ENCODE results near the gene EFL1. TPM values are rescaled to one million over a fixed set of nuclear protein-coding genes. Genes with fewer than 3 reads are reported as not detected.

Gene EFL1
- total RNA-seq, 1 donor from 2014 or later: 21.2 TPM

DNA sequence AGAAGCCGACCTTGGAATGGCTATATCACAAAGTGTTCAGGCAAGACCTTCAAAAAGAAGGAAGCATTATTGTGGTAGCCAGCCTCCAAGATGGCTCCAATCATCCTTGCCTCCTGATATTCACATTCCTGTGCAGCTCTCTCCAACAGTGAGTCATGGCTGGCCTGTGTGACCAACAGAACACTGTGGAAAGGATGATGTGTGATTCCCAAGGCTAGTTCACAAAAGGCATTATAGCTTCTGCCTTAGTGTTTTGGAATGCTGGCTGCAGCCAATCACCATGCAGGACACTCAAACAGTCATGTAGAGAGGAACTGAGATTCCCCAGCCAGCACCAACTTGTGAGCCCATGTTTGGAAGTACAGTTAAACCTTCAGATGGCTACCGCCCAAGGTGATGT, 102.6 kb downstream of the EFL1 start:
- DNase-seq (ENCODE audit: low spot score): no peak

DNA sequence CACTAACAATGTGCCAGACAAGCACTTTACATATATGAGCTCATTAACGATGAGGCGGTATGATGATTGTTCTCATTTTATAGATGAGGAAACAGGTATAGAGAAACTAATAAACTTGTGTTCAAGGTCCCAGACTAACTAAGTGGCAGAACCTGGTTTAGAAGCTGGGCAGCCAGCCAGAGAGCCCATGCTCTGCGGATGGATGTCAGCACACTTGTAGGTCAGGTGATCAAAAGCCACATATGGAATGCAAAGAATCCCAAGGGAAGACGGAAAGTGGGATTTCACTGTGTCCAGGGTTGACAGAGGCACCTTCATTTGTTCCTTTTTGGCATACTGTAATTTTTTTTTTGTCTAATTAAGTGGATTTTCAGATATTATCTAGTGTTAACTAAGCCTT, 103.7 kb downstream of the EFL1 start:
- DNase-seq (ENCODE audit: low spot score): no peak

GRCh38 chr15:82150645-82151044, 111.9 kb downstream of the EFL1 start:
- no peak for DNase-seq (ENCODE audit: low spot score)

DNA sequence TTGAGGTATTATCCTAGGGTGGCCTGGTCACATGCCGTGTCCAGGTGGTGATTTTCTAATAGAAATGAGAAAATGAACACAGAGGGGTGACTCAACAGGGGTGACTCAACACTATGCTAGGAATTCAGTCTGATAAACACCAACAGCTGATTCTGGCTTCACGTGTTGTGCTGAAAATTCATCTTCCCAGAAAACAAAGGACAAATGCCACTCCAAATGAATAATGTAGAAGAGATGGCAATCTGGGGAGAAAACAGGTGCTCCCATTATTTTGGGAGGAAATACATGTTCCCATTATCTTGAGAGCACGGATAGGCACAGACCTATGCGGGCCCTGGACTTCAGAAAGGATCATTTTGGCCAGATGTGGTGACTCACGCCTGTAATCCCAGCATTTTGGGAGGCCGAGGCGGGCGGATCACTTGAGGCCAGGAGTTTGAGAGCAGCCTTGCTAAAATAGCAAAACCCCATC, 115.5 kb downstream of the EFL1 start:
- DNase-seq (ENCODE audit: low spot score): no peak

- DNase-seq (ENCODE audit: low spot score): no peak
These were observed 116.0 kb downstream of the EFL1 start for GRCh38 chr15:82146576-82146975.

DNA sequence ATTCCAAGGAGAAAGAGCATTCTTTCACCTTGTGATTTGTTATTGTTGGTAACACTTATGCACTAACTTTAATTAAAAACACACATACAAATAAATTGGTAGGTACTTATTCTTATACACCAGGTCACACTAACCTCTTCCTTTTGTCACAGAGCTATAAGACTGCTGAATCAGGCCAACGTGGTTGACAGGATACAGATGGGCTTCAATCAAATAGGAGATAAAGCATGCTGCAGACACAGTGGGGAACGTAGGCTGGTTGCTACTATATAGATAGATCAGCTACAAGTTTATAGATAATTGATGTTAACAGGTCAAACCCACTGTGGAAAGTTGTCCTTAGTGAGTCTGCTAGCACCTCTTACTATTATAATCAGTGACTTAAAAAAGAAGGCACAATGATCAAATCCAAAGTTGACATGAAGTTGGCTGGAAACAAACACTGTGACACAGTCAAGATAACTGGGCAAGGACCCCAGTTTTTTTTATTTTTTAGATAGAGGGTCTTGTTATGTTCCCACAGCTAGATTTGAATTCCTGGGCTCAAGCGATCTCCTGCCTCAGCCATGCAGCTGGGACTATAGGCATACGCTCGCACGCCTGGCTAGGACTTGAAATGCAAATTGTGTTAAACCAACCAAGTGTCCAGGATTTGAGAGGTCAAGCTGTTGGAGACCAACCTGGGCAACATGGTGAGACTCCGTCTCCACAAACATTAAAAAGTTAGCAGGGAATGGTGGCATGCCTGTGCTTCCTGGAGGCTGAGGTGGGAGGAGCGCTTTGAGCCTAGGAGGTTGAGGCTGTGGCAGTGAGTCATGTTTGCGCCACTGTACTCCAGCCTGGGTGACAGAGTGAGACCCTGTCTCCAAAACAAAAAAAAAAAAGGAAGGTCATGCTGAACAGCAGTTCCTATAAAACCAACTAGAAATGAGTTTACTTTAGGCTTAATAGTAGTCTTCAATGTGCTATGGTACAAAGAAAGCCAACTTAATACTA, 118.8 kb downstream of the EFL1 start:
- no peak for DNase-seq (ENCODE audit: low spot score)

DNA sequence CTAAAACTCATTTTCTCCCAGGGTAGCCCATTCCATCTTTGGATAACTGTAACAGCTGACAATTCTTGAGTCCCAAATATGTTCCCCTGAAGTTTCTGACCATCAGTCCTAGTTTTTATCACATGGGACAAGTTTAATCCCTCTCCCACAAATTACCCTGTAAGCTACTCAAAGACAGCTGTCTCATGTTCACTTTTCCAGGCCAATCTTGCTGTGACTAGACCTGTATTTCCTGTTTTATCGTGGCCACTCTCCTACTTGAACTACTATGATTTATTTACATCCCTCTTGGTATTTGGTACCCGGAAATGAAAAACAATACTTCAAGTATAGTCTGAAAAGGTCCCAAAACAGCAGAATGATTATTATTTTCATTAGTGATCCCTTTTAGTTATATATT, 121.6 kb downstream of the EFL1 start:
- DNase-seq (ENCODE audit: low spot score): no peak

DNA sequence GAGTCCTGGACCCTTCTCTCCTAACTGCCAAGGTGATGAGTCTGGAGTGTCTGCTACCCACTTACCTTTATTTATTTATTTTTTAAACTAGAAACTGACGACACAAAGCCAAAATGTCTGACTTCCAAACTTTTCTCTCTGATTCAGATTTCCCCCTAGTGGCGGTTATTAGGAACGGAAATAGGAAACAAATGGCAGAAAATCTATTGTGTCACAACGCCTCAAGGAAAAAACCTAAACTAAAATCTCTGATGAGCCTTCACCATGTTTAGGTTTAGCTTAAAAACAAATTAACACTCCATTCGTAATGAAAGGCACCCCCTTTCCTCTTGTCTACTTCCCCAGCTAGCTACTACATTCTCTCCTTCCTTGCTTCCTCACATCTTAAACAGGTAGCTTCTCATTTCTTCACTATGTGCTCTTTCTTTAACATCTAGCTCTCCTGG, 122.7 kb downstream of the EFL1 start:
- DNase-seq (ENCODE audit: low spot score): no peak

GRCh38 chr15:82138306-82138705, 124.2 kb downstream of the EFL1 start:
- no peak for DNase-seq (ENCODE audit: low spot score)

GRCh38 chr15:82137261-82137660, 125.3 kb downstream of the EFL1 start:
- no peak for DNase-seq (ENCODE audit: low spot score)

- no peak for DNase-seq (ENCODE audit: low spot score)
These were observed 126.4 kb downstream of the EFL1 start for GRCh38 chr15:82136120-82136519.

DNA sequence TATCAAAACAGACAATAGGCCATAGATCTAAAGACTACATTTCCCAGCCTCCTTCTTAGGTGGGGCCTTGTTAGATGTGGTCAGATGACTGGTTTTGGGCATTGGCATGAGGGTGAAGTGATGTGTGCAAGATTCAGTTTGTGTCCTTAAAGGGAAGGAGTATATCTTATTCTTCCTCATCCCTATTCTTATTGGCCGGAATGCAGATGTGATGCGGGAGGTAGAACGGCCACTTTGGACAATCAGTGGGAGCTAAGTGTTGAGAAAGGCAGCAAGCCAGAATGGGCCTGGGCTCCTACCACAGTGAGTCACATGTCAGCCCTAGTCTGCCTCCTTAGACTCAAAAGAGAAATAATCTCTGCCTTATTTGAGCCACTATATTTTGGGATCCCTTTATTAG, 126.9 kb downstream of the EFL1 start:
- DNase-seq (ENCODE audit: low spot score): no peak

GRCh38 chr15:82134461-82134860, 128.1 kb downstream of the EFL1 start:
- no peak for DNase-seq (ENCODE audit: low spot score)

DNA sequence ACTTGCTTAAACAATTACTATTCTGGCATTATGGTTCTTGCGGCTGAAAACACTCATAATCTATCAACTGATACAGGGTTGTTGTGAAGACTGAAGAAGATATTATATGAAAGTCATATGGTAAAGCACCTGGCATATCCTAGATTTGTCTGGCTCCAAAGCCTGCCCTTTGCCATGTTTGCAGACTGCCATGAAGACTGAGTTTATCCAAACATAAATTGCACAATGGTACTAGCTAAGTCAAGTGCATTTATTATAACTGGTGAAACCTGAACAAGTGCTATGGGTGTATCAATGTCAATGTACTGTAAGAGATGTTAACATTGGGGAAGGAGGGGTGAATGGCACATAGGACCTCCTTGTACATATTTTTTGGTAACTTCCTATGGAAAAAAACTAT, 129.3 kb downstream of the EFL1 start:
- DNase-seq (ENCODE audit: low spot score): no peak

- DNase-seq (ENCODE audit: low spot score): no peak
These were observed 129.8 kb downstream of the EFL1 start for GRCh38 chr15:82132742-82133141.

DNA sequence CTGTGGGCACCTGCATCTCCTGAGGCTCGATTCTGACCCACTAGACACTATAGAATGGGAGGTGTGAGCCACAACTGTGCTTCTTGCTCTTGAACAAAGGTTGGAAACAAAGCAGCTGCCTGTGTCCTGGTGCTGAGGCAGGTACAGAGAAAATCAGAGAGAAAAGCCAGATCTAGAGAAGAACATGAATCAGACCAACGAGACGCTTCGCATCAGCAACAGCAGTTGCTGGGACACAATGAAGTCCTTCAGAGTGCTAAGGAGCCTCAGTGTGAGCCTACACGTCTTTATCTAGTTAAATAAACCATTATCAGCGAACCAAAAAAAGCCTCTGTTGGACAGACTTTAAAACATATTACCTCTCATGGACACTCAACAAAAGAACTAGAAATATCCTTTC, 130.4 kb downstream of the EFL1 start:
- DNase-seq (ENCODE audit: low spot score): no peak

DNA sequence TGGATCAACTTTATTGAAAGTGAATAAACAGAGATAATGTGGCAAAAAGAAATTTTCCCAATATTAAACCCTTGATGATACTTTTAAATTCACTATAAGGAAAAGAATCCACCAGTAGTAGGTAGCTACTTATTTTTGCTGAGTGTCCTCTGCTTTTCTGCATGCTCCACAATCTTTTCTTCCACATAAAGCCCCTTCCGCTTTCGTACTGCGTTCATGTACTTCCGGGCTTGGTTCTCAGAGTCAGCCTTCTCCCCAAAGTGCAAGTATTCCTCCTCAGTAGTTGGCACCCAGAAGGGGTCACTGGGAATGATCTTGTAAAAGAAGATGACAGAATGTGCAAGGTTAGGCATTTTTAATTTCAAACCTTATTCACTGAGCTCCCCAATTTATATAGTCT, 132.3 kb downstream of the EFL1 start:
- DNase-seq (ENCODE audit: low spot score): no peak

- DNase-seq (ENCODE audit: low spot score): no peak
These were observed 132.8 kb downstream of the EFL1 start for GRCh38 chr15:82129761-82130160.

GRCh38 chr15:82129149-82129692, 133.3 kb downstream of the EFL1 start:
- no peak for DNase-seq (ENCODE audit: low spot score)

- DNase-seq (ENCODE audit: low spot score): no peak
These were observed 134.0 kb downstream of the EFL1 start for GRCh38 chr15:82128401-82129148.

DNA sequence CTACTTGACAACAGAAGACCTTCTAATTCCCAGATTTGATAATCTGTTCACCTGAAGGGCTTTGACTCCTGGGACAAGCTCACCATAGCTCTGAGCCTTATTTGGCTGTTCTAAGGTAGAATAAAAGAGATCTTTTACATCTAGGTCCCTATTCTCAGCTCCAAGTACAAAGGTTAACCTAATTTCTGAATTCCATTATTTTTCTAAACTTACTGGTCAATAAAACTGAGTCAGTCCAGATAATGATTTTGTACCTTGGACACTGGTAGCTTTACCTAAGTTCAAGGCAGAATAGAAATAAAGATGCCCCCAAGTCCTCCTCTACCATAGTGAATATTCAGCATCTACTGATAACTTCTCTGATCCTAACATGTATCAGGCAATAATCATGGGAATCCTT, 135.0 kb downstream of the EFL1 start:
- no peak for DNase-seq (ENCODE audit: low spot score)

GRCh38 chr15:82126346-82126745, 136.2 kb downstream of the EFL1 start:
- DNase-seq (ENCODE audit: low spot score): no peak

All from ureter (tissue), 1 donor.